H4 (cell line): ENCODE measurements around the gene SLC6A20. TPM values are rescaled to one million over a fixed set of nuclear protein-coding genes. Genes with fewer than 3 reads are reported as not detected.

Experiments
- DNase-seq: peaks from one replicate; pipeline ENCODE4 v3.0.0-alpha.2; 2015; ENCODE audit warnings: low spot score
- total RNA-seq: library from RNA; depleted of rRNA; stranded (reverse); fragments of >200 nt; shearing (Covaris generic); gene quantifications from 2 replicates; pipeline ENCODE4 v1.2.3, GENCODE V29; 2014; rRNA removed

The SLC6A20 gene
- not detected in 2 replicates for total RNA-seq

- no peak for DNase-seq
These were observed at the start of gene SLC6A20 for GRCh38 chr3:45795882-45796765. Gene SLC6A20 (minus strand): TSS chr3:45796536. CDS start chr3:45796419, 117 bp downstream.

- DNase-seq, result no peak
These were observed 48.3 kb upstream of the SLC6A20 start for GRCh38 chr3:45844616-45845015.

- no peak for DNase-seq
These were observed 46.7 kb upstream of the SLC6A20 start for GRCh38 chr3:45842851-45843625.

GRCh38 chr3:45841757-45842491, 45.6 kb upstream of the SLC6A20 start, which contains the start of gene LZTFL1:
Gene LZTFL1 (minus strand): TSS chr3:45842119. CDS start chr3:45841991, 128 bp downstream.
- peak; percentile 94 for DNase-seq

- DNase-seq, result no peak
These were observed 45.1 kb upstream of the SLC6A20 start for GRCh38 chr3:45841420-45841756.

- no peak for DNase-seq
These were observed 42.1 kb upstream of the SLC6A20 start for GRCh38 chr3:45838466-45838865.

- no peak for DNase-seq
These were observed 36.4 kb upstream of the SLC6A20 start for GRCh38 chr3:45832699-45833098.

GRCh38 chr3:45830121-45830520, 33.8 kb upstream of the SLC6A20 start:
- DNase-seq, result no peak

GRCh38 chr3:45826908-45827307, 30.6 kb upstream of the SLC6A20 start:
- no peak for DNase-seq

- DNase-seq, result no peak
These were observed 30.0 kb upstream of the SLC6A20 start for GRCh38 chr3:45826321-45826720.

- DNase-seq, result no peak
These were observed 24.8 kb upstream of the SLC6A20 start for GRCh38 chr3:45821127-45821526.

GRCh38 chr3:45819543-45819942, 23.2 kb upstream of the SLC6A20 start:
- DNase-seq, result no peak

GRCh38 chr3:45817831-45818522, 21.6 kb upstream of the SLC6A20 start:
- peak; percentile 65 for DNase-seq

GRCh38 chr3:45816544-45816943, 20.2 kb upstream of the SLC6A20 start:
- DNase-seq, result no peak

- no peak for DNase-seq
These were observed 18.0 kb upstream of the SLC6A20 start for GRCh38 chr3:45814322-45814721.

GRCh38 chr3:45807681-45808540, 11.6 kb upstream of the SLC6A20 start:
- DNase-seq, result no peak

GRCh38 chr3:45807133-45807532, 10.8 kb upstream of the SLC6A20 start:
- no peak for DNase-seq

- DNase-seq, result no peak
These were observed 9.7 kb upstream of the SLC6A20 start for GRCh38 chr3:45806072-45806471.

GRCh38 chr3:45803252-45803935, 7.1 kb upstream of the SLC6A20 start:
- no peak for DNase-seq

GRCh38 chr3:45802146-45802545, 5.8 kb upstream of the SLC6A20 start:
- no peak for DNase-seq
